ENCODE results near the gene NUDT7.

The NUDT7 gene

GRCh38 chr16:77722309-77723107 is at the start of gene NUDT7:
Gene NUDT7, plus strand, starts transcription at chr16:77722514. Its CDS starts 69 bp downstream, at chr16:77722583.
- DNase-seq, result peak; percentile 96

GRCh38 chr16:77674888-77675287 is 47.4 kb upstream of the NUDT7 start:
- DNase-seq, result no peak

- DNase-seq, result peak; percentile 69
These were observed 46.6 kb upstream of the NUDT7 start for GRCh38 chr16:77675464-77676324.

- DNase-seq, result no peak
These were observed 45.2 kb upstream of the NUDT7 start for GRCh38 chr16:77677129-77677528.

- DNase-seq, result no peak
These were observed 42.9 kb upstream of the NUDT7 start for GRCh38 chr16:77679391-77679790.

- DNase-seq, result no peak
These were observed 42.4 kb upstream of the NUDT7 start for GRCh38 chr16:77679901-77680300.

DNA sequence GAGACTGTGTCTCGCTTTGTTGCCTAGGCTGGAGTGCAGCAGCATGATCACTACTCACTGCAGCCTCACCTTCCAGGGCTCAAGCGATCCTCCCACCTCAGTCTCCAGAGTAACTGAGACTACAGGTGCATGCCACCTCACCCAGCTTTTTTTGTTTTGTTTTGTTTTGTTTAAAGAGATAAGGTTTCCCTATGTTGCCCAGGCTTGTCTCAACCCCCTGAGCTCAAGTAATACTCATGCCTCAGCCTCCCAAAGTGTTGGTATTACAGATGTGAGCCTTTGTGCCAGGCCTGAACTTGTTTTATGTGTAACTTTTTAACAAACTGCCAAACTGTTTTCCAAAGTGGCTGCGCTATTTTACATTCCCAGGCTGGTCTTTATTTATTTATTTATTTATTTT is 41.8 kb upstream of the NUDT7 start:
- no peak for DNase-seq

- no peak for DNase-seq
These were observed 39.7 kb upstream of the NUDT7 start for GRCh38 chr16:77682586-77682985.

DNA sequence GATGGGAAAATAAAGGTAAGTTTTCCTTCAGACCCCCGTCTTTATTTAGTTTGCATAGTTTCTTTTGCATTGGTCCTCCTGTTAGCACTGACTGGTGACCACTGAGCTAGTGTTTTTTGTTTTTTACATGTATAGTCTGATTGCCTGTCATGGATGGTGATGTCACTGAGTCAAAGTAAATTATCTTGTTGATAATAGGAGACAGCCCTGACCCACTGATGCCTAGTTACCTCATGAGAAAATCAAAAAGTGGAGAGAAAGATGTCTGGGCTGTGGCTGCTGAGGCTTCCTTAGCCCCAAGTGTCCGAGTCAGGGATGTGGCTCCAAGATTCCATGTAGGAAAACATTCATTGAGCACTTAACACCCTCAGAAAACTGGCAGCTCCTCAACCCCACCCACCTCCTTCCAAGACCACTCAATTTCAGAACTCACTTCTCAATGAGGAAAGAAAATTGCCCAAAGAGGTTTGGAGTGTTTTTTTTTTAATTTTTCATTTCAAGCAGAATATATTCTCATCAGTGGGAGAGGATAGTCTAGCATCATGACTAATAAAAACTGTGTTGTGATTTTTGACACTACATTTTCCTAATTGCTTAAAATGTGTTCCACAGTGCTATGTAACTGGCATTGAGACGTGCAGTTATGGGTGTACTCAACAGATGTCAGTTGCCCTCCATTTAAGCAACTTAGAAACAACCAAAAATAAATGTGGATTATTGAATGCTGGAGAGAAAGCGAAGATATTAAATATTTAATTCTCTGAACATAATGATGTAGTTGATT is 38.7 kb upstream of the NUDT7 start:
- no peak for DNase-seq

GRCh38 chr16:77684181-77684526 is 38.2 kb upstream of the NUDT7 start:
- no peak for DNase-seq

- DNase-seq, result no peak
These were observed 35.9 kb upstream of the NUDT7 start for GRCh38 chr16:77686385-77686784.

- no peak for DNase-seq
These were observed 32.3 kb upstream of the NUDT7 start for GRCh38 chr16:77689971-77690370.

- DNase-seq, result no peak
These were observed 31.9 kb upstream of the NUDT7 start for GRCh38 chr16:77690416-77690815.

DNA sequence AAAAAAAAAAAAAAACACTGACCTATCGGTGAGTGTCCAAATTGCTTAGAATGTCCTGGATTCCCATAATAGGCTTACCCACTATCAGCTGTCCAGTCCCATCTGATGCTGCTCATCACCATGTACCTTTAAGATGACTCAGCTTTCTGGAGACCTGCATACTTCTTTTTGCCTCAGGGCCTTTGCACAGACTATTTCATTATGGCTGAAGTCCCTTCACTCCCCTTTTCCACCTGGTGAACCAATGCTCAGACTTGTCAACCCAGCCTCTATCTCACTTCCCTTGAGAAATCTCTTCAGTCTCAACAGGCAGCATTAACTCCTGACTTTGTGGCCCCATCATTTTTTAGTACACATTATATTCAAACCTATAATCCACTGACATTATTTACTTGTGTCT is 29.7 kb upstream of the NUDT7 start:
- DNase-seq, result no peak

- no peak for DNase-seq
These were observed 26.2 kb upstream of the NUDT7 start for GRCh38 chr16:77696149-77696548.

GRCh38 chr16:77700846-77701245 is 21.5 kb upstream of the NUDT7 start:
- no peak for DNase-seq

DNA sequence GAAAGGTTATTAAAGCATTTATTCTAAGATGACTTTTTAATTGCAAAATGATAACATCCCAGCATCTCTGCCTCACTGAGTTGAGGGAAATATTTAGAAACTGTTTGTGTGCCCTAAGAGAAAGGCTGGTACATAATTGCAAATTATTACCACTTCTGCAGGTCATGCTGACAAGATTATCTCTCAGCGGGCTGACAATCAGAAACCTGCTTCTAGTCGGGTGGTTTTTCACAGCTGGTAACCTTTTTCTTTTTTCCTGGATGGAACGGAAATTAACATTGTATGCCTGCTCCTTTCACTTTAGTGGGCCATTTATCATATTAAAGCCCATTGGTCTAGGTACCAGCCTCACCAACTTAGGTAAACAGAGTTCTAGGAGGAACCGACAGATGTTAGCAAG is 17.0 kb upstream of the NUDT7 start:
- no peak for DNase-seq

DNA sequence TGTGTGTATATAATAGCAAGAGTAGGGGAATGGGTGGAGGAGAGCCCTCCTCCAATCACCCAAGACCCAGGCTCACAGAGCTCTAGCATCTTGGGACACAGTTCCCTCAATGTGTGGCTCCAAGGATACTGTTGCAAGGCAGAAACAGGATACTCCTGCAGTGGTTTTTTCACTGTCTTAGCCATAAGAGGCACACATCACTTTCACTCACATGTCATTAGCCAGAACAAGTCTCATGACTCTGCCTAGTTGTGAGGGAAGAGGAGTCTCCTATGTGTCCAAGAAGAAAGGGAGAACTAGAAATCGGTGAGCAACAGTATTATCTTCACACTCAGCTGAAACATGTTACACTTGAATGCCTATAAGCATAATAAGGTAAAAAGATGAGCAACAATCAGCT is 11.1 kb upstream of the NUDT7 start:
- no peak for DNase-seq

DNA sequence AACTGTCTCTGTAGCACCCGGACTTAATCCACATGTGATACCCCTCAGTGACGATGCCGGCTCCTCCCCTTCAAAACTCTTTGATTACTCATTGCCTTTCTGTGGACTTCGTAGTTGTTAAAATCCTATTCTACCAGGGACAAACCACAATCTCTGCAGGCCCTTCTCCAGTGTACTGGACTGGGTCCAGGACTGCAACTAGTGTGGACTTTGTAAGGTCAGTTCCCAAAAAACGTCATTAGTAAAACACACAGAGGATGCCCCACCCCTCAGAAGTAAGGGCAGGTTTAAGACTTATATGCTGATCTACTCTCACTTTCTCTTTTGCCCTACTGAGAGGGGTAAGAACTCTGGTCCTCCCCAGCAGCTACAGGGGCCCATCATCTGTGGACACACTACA is 10.5 kb upstream of the NUDT7 start:
- DNase-seq, result no peak

- DNase-seq, result no peak
These were observed 7.2 kb upstream of the NUDT7 start for GRCh38 chr16:77715145-77715544.

DNA sequence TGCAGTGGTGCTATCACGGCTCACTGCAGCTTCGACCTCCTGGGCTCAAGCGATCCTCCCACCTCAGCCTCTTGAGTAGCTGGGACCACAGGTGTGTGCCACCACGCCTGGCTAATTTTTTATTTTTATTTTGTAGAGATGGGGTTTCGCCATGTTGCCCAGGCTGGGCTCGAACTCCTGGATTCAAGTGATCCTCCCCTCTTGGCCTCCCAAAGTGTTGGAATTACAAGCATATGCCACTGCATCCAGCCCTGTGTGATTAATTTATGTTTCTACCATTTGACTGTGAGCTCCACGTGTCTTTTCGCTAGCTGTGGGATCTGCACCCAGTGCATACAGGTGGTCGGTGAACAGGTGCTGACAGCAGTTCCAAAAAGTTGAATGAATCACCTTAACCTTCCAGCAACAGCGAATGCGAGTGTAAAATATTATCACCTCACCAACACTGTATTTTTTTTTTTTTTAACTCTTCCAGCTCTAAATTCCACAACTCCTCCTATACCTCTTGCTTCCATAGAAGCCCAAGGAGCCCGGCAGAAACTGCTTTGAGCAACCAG is 484 bp upstream of the NUDT7 start:
- no peak for DNase-seq

DNA sequence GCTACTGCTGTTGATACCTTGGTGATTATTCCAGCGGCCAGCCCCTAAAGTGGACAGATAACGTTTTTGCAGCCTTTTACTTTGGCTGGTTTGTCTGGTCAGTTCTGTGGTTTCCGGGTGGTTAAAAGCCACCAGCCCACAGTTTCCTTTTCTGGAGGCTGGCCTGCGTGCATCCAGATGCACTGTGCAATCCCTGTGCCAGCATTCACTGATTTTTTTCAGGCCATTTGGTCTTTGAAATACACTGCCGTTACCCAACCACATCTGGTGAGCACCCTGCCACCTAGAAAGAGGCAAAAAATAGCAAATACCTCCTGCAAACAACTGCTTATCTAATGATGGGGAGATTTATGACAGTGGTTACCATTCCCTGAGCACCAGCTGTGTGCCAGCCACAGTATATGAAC is 797 bp downstream of the NUDT7 start:
- DNase-seq, result peak; percentile 5

- no peak for DNase-seq
These were observed 1.9 kb downstream of the NUDT7 start for GRCh38 chr16:77724174-77724573.
